NCI-H526 (cell line): ENCODE data around the gene JDP2.

Experiments used
- DNase-seq, 2 experiments: peaks; one replicate each; lab custom pipeline; 2025; lab: John Stamatoyannopoulos, UW

The JDP2 gene

DNA sequence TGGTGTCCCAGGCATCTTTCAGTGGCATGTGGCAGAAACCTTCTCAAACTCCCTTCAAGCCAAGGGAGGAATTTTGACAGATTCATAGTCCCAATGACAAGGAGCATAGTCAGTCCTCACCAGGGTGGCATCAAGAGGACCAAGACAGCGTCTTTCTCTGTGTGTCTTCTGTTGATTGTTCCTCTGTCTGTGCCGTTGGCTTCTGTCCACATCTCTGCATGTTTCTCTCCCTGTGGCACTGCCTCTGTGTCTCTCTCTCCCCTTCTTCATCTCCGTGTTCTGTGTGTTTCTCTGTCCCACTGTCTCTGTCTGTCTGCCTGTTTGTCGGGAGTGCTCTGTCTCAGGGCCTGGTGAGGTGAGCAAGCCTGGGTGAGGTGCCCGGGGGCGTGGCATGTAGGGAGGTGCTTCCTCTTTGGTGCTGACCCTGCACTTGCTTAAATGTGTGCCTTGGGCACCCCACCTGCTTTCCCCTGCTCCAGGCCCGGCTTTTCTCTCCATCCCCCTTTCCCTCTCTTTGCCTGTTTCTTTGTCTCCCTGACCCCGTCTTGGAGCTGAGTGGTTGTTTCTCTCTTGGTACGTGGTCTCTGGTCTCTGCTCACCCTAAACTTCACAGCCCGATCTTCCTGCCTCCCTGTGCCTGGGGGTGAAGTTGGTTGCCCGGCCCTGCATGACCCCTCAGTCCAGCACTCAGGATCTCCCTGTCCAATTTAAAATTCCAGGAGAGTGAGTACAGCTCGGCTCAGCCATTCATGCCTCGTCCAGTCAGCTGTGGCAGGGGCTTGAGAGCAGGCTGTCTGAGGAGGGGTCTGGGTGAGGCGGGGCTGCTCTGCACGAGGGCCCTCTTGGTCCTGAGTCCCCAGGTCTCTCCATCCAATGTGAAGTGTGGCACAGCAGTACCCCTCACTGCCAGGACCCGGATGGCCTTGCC is 28.5 kb downstream of the JDP2 start:
- DNase-seq = no peak

DNA sequence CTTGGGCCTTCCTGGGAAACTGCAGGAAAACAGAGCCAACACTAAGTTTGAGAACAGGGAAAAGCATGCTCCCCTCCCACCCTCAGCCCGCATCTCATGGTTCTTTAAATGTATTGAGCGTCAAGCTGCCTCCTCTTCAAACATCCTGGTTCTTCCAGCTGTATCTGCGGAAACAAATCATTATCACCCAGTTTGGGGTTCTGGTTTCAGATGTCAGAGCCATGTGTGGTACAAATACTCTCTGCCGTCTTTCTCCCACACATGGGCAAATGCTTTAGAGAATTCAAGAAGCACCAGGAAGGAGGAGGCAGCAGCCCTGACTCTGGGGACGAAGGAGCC is 29.1 kb downstream of the JDP2 start:
- no peak for DNase-seq

DNA sequence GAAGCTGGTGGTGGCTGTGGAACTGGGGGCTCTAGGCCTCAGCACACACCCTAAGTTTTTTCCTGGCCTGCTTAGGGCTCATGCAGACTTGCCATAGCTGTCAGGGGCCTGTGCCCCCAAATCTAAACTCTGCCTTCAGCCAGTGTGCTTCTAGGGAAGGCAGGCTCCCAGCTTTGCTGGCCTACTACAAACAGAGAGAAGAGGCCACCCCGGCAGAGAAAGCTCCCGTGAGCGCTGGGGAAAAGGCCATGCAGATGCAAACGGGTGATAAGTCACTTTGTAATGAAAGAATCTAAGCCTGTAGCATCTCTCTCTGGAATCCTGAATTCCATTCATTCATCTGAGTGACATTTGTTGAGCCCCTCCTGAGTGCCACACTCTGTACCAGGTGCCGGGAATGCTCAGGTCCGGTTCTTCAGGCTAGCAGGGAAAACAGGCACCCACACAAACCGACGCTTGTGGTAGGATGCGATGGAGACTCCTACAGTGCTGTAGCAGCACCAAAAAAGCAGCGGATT is 29.9 kb downstream of the JDP2 start:
- no peak for DNase-seq

DNA sequence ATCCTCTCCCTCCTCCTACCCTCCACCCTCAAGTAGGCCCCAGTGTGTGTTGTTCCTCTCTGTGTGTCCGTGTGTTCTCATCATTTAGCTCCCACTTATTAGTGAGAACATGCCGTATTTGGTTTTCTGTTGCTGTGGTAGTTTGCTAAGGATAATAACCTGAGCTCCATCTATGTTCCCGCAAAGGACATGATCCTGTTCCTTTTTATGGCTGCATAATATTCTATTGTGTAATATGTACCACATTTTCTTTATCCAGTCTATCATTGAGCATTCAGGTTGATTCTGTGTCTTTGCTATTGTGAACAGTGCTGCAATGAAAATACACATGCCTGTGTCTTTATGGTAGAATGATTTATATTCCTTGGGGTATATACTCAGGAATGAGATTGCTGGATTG is 30.5 kb downstream of the JDP2 start:
- no peak for DNase-seq

DNA sequence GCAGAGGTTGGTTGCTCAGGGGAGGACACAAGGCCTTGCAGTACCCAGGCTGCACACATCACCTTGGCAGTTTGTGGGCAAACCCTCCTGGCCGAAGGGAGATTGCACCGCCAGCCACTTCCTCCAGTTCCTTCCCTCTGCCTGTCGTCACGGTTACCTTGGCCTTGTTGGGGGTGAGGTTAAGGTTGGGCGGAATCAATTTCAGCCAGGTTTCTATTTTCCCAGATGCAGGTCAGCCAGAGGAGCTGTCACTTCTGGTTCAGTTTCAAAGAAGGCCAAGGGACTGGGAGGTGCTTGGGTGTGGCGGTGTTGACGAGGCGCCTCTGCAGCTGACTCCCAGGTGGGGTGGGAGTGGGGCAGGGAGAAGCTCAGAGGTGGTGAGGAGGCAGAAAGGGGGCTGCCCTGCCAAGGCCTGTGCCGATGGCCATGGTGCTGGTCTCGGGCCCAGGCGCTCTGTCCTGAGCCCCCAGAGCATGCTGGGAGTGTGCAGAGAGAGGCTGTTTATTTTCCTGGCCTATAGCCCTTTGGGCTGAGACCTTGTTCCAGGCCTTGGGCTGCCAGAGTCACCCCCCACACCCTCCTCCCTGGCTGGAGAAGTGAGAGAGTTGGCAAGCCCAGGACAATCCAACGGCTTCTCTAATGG is 31.4 kb downstream of the JDP2 start:
- no peak for DNase-seq

DNA sequence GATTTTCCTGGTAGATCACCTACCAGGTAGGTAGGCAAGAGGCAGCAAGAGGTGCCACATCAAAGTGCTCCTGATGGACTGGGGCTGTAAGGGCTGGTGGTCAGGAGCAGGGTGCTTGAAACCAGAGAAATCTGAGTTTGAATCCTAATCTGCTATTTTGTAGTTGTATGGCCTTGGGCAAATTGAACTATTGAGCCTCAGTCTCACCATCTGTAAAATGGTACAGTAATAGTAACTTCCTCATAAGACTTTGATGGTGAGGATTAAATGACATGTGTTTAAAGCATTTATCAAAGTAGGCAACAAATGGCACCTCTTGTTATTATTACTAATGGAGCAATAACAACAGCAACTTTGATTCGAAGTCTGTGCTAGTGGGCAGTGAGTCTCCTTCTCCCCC is 32.0 kb downstream of the JDP2 start:
- no peak for DNase-seq

DNA sequence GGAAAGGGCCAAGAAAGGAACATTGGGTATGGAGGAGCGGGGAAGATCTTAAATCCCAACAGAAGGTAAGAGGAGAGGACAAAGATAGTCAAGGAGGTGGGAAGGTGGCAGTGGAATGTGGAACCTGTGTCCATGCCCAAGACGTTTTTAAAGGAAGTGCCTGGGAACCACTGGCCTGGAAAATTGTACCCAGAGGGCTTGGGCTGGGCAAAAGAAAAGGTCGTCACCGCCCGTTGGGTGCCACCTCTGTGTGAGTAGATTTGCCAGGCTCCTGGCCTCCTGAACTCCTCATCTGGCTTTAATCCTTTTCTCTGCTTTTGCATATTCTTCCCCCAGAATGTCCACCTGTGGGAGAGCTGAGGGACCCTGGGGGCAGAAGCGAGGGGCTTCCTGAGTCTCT is 32.6 kb downstream of the JDP2 start:
- DNase-seq = no peak

DNA sequence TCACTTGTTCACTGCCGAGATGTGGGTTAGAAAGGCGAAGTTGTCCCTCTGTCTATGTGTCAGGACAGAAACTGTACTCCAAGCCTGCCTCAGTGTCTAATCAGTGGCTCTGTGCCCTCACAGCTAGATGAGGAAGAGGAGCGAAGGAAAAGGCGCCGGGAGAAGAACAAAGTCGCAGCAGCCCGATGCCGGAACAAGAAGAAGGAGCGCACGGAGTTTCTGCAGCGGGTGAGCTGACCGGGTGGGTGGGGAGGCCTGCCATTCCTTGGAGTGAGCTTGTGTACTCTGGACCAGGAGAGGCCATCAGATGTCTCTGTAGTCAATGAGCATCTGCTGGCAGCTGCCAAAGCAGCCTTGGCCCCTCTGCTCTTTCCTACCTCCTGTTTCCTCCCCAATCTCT is 33.5 kb downstream of the JDP2 start:
- no peak for DNase-seq

DNA sequence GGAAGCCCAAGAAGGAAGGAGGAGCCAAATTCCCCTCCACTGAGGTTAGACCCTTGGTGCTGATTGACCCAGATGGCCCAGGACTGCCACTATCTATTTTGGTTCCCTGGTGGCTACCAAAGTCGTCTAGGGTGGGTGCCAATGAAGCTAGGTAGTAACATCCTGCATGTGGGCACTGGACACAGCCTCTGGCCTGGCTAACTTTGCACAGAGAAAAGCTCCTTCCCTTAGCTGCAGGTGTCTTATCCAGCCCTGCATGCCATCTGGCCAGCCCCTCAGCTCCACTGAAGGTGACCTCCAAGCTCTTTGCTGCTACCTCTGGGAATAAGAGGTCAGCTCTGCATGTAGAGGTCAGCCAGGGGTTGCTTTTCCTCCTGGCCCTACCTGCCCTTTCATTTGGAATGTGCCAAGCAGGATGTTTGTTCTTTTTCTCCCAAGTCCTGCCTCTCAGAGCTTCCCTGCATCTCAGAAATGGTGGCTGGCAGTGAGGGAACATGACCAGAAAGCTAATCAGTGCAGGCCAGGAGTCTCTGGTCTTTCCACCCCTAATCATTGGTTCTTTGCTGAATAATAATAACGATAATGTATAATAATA is 34.0 kb downstream of the JDP2 start:
- DNase-seq = no peak

DNA sequence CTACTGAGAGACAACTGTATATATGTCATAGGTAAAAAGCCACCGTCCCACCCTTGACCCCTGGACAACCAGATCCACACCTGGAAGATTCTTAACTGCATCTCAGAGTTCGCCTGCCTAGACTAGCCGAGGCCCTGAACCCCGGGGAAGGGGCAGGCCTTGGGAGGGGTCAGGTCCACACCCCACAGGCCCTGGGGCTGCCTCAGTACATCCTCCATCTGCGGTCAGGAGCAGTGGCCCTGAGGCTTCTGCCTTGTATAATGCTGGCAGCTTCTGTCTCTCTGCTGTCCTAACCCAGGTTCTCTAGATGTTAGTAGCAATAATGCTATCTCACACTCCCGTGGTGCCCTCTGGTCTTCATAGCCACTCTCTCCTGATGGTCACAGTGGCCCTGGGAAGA is 36.8 kb downstream of the JDP2 start:
- no peak for DNase-seq

DNA sequence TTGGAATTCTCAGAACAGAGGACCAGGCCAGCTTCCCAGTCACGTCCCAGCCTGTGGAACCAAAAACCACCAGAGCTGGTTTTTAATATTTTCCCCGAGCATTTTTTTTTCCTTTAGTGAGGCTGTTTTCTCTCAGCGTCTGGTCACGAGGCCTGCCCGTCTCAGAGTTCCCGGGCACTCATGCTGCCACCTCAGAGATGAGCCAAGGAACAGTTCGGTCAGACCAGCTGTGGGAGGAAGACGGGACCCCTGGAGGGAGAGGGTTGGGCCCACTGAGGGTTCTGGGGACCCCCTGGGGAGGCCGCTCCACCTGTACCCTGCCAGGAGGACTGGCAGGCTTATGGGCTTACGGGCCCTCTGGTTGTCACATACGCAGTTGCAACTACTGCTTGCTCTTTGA is 39.9 kb downstream of the JDP2 start:
- DNase-seq = no peak

DNA sequence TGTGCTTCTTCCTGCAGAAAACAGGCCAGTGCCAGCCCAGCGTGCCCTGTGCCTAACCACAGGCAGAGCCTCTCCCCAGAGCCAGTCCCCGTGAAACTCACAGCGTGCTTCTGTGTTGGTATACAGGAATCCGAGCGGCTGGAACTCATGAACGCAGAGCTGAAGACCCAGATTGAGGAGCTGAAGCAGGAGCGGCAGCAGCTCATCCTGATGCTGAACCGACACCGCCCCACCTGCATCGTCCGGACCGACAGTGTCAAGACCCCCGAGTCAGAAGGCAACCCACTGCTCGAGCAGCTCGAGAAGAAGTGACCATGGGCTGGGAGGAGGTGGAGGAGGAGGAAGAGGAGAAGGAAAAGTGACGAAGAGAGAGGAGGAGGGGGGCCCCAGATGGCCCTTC is 41.3 kb downstream of the JDP2 start:
- no peak for DNase-seq

DNA sequence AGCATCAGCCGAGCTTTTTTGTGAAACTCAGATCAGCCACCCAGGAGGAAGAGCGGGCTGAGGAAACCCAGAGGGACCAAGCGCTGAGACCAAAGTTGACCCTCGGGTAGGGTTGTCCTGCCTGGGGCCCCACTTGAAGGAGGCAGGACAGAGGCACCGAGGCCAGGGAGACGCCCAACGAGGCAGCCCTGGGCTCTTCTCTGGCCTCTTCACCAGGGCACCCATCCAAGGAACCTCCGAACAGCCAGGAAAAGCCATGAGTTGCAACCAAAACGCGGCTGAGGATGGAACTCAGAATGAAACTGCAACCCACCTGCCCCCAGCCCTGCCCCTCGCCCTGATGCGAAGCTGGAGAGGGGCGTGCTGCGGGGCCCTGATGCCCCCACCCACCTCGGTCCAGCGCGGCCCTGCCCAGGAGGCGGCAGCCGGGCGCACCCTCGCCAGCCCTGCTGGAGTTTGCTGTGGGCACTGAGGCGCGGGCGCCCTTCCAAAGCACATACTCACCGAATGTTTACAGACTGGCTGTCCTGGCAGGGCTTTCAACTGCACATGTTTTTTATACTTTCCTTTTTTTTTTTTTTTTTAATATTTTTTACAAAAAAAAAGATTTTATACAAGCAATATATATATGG is 41.9 kb downstream of the JDP2 start:
- DNase-seq = no peak

DNA sequence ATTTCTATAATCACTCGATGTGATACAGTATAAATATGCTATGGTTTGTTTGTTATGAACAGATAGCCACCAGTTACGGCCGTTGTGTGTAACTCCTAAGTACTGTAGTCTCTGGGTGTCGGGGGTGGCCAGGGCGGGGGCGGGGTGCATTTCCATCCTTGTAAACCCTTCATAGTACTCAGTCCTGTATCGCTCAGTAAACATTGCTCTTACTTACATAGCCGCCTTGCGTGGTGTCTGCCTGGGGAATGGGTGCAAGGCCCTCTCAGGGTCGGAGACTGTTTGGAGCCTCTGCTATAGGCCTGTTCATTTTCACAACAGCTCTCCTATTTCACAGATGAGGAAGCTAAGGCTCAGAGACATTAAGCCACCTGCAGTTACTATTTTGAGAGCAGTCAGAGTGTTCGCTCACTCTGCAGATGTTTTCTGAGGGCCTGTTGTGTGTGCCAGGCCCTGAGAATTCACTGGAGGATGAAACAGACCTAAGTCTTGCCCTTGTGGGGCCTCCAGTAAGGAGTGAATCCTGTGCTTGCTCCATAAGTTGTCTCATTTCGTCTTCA is 42.5 kb downstream of the JDP2 start:
- no peak for DNase-seq

DNA sequence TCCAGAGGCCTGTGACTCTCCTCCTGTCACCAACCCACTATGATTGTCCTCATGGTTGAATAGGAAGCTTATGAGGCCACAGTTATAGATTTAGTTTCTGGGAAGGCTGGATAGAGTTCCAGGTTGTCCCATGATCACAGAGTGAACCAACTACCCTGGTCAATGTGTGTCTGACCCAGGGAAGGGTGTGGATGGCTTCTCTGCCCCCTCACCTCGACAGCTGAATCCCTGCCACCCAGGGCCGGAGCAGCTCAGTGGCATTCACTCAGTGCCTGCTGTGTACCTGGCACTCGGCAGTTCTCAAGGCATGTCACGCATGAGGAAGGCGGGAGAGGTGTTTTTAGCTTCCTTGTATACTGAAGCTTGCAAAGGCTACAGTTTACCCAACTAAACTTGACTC is 43.2 kb downstream of the JDP2 start:
- DNase-seq = no peak

DNA sequence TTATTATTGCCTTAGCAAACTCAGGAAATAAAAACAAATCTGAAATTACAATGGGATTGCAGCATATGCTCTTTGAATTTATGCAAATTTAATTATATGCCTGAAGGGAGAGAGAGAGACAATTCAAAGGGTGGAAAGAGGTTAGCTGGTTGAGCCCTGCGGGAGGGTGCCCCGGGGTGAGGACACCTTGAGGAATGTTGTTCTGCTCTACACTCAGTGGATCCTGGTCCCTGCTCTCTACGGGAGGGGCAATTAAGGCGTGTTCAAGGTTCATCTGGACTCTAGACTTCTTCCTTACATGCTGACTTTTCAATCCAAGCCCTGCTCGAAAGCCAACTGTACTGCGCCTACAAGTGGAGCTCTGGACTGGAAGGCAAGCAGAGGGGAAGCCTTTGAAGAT is 46.3 kb downstream of the JDP2 start:
- peak; percentile 14 to 31 for DNase-seq

DNA sequence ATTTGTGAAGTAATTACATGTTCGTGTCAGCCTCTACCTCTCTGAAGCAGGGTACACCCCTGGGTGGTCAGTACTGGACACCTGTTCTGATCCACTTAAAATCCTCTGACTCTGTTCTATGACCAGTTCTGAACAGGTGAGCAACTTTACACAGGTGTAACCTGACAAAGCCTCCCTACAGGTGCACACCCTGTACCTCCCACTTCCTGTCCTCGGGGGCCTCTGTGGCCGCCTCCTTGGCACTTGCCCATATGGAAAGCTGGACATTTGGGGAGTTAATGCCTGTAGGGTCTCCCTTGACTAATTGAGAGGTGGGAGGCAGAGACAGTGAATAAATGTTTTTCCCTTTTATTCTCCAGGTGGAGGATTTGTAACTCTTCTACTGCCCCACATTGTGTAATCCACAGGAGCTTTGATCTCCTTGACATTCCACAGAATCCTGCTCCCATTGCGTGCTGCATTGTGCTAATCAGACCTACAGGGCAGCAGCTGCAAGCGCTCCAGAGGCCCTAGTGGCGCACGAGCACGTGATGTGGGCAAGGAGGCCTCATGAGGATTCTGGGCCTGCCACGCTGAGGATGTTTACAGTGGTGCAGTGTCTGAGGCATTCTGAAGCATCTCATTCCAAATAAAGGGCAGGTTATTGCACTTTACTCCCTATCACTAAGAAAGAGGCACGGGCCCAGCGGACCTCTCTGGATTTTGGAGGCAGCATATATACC is 48.6 kb downstream of the JDP2 start:
- no peak for DNase-seq

DNA sequence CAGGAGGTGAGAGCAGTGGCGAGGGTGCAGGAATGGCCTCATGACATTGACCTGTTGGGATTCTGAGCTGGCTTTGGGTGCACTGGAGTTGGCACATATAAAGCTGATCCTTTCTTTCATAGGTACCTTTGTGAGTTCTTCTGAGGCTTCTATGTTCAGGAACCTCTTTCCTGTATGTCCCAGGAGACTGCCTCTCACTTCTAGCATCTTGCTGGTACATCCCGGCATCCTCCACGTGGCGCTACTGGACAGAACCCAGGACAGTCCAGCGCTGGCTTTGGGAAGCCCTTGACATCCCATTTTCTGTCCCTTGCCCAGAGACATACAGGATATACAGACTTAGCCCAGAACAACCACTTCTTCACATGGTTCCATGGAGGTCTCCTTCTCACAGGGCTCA is 50.1 kb downstream of the JDP2 start:
- no peak for DNase-seq

DNA sequence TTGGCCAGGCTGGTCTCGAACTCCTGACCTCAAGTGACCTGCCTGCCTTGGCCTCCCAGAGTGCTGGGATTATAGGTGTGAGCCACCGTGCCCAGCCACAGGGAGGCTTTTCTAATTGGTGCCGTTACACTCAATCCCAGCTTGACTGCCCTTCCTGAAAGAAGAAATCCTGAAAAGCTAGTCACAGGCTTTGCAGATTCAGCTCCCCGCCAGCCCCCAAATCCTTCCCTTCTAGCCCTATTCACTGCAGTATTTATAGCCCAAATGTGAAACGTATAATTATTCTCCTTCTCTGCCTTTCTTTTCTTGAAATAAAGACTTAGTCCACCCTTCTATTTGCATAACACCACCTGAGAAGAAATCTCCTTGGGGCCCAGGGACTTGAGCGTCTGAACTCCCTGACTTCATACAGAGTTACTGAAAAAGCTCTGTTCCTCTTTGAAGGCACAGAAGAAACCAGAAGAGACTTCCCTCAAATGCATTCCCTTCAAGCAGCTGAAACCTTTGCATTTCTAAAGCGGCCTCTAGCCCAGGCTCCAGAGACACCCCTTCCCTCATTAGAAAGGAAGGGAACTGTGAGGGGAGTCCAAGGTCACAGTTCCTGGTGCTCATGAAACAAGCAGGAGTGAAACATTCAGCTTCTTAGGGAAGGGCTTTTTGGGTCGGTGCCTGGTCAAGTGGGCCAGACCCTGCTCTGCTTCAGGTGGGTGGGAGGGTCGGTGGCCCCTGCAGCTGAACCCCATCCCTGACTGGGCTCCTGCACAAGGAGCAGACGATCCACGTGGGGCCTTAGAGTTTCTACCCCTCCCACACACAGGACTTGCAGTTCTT is 52.2 kb downstream of the JDP2 start:
- DNase-seq = no peak

DNA sequence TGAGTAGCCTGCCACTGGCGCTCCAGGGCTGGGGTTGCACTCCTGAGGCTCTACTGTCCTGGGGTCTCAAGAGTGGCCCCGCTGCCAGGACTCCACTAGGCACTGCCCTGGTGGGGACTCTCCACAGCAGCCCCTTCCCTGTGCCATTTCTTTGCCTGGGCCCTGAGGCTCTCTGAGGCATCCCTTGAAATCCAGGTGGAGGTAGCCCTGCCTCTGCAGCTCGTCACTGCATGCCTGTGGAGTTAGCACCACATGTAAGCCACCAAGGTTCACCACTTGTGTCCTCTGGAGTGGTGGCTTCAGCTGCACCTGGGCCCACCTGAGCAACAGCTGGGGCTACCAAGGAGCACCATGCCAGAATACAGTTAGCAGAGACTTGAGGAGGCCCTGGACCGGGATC is 54.5 kb downstream of the JDP2 start:
- DNase-seq = no peak
